ENCODE measurements around the gene ANKRD22.

Gene ANKRD22

GRCh38 chr10:88877298-88877697 is 25.7 kb upstream of the ANKRD22 start:
- no peak overlapping the region for H2AFZ ChIP-seq (ENCODE audit: low read length, unreplicated experiment)
- no peak overlapping the region for H3K4me3 ChIP-seq (ENCODE audit: low read depth, low read length)
- no peak overlapping the region for H3K27ac ChIP-seq (ENCODE audit: low read depth, low read length)
- no peaks in the 10 kb centered on the region for H3K27me3 ChIP-seq (ENCODE audit: insufficient read depth, low read length)
- peaks cover 13% of the 10 kb centered on the region for H3K79me2 ChIP-seq (ENCODE audit: control insufficient read depth, insufficient read depth, low read length, unreplicated experiment)
- H3K36me3 ChIP-seq (ENCODE audit: insufficient read depth, low read length) = no peaks in the 10 kb centered on the region
- peaks cover 10% of the 10 kb centered on the region for H3K4me1 ChIP-seq (ENCODE audit: control insufficient read depth, insufficient read depth, low read length, unreplicated experiment)

GRCh38 chr10:88875081-88875480 is 23.4 kb upstream of the ANKRD22 start:
- Histone ChIP-seq H3K79me2 (ENCODE audit: control insufficient read depth, insufficient read depth, low read length, unreplicated experiment) (no peaks in the 10 kb centered on the region), H3K36me3 (ENCODE audit: insufficient read depth, low read length) (no peaks in the 10 kb centered on the region), H3K4me3 (ENCODE audit: low read depth, low read length) (no peak overlapping the region), H3K27ac (ENCODE audit: low read depth, low read length) (no peak overlapping the region), H2AFZ (ENCODE audit: low read length, unreplicated experiment) (no peak overlapping the region), H3K4me1 (ENCODE audit: control insufficient read depth, insufficient read depth, low read length, unreplicated experiment) (peaks cover 4% of the 10 kb centered on the region), H3K27me3 (ENCODE audit: insufficient read depth, low read length) (no peaks in the 10 kb centered on the region)

GRCh38 chr10:88874281-88874680 is 22.6 kb upstream of the ANKRD22 start:
- no peaks in the 10 kb centered on the region for H3K27me3 ChIP-seq (ENCODE audit: insufficient read depth, low read length)
- H3K4me1 ChIP-seq (ENCODE audit: control insufficient read depth, insufficient read depth, low read length, unreplicated experiment) = no peaks in the 10 kb centered on the region
- H3K4me3 ChIP-seq (ENCODE audit: low read depth, low read length) = no peak overlapping the region
- no peak overlapping the region for H2AFZ ChIP-seq (ENCODE audit: low read length, unreplicated experiment)
- H3K36me3 ChIP-seq (ENCODE audit: insufficient read depth, low read length) = no peaks in the 10 kb centered on the region
- no peak overlapping the region for H3K27ac ChIP-seq (ENCODE audit: low read depth, low read length)
- H3K79me2 ChIP-seq (ENCODE audit: control insufficient read depth, insufficient read depth, low read length, unreplicated experiment) = no peaks in the 10 kb centered on the region

- Histone ChIP-seq H3K4me3 (ENCODE audit: low read depth, low read length) (no peak overlapping the region), H3K36me3 (ENCODE audit: insufficient read depth, low read length) (no peaks in the 10 kb centered on the region), H3K4me1 (ENCODE audit: control insufficient read depth, insufficient read depth, low read length, unreplicated experiment) (no peaks in the 10 kb centered on the region), H3K27me3 (ENCODE audit: insufficient read depth, low read length) (no peaks in the 10 kb centered on the region), H3K27ac (ENCODE audit: low read depth, low read length) (no peak overlapping the region), H3K79me2 (ENCODE audit: control insufficient read depth, insufficient read depth, low read length, unreplicated experiment) (no peaks in the 10 kb centered on the region), H2AFZ (ENCODE audit: low read length, unreplicated experiment) (no peak overlapping the region)
Measured at GRCh38 chr10:88873757-88874156, 22.1 kb upstream of the ANKRD22 start.

DNA sequence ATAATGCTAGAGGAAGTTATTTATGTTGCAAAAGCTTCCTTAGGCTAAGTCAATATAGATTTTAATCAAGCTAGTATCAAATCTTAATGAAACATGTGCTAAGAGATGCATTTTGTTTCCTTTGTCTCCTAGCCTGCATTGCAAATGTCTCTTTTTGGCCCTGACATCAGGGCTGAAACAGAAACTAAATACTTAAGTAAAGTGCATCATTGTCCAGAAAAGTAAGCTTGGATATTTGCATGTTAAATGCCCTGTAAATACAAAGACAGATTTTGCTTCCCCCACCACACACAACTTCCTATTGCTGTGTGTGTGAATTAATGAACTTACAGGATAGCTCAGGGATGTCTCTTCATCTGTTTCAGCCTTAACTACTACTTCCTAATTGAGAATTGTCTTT is 18.4 kb upstream of the ANKRD22 start:
- H3K36me3 ChIP-seq (ENCODE audit: insufficient read depth, low read length) = no peaks in the 10 kb centered on the region
- no peak overlapping the region for H3K27ac ChIP-seq (ENCODE audit: low read depth, low read length)
- no peak overlapping the region for H3K4me3 ChIP-seq (ENCODE audit: low read depth, low read length)
- no peak overlapping the region for H2AFZ ChIP-seq (ENCODE audit: low read length, unreplicated experiment)
- no peaks in the 10 kb centered on the region for H3K4me1 ChIP-seq (ENCODE audit: control insufficient read depth, insufficient read depth, low read length, unreplicated experiment)
- no peaks in the 10 kb centered on the region for H3K27me3 ChIP-seq (ENCODE audit: insufficient read depth, low read length)
- no peaks in the 10 kb centered on the region for H3K79me2 ChIP-seq (ENCODE audit: control insufficient read depth, insufficient read depth, low read length, unreplicated experiment)

- Histone ChIP-seq H3K27me3 (ENCODE audit: insufficient read depth, low read length) (no peaks in the 10 kb centered on the region), H3K36me3 (ENCODE audit: insufficient read depth, low read length) (no peaks in the 10 kb centered on the region), H3K79me2 (ENCODE audit: control insufficient read depth, insufficient read depth, low read length, unreplicated experiment) (no peaks in the 10 kb centered on the region), H3K4me1 (ENCODE audit: control insufficient read depth, insufficient read depth, low read length, unreplicated experiment) (no peaks in the 10 kb centered on the region), H2AFZ (ENCODE audit: low read length, unreplicated experiment) (no peak overlapping the region), H3K27ac (ENCODE audit: low read depth, low read length) (no peak overlapping the region), H3K4me3 (ENCODE audit: low read depth, low read length) (no peak overlapping the region)
Measured at GRCh38 chr10:88866454-88866853, 14.8 kb upstream of the ANKRD22 start.

GRCh38 chr10:88865281-88865876 is 13.7 kb upstream of the ANKRD22 start:
- no peaks in the 10 kb centered on the region for H3K36me3 ChIP-seq (ENCODE audit: insufficient read depth, low read length)
- no peak overlapping the region for H2AFZ ChIP-seq (ENCODE audit: low read length, unreplicated experiment)
- no peaks in the 10 kb centered on the region for H3K27me3 ChIP-seq (ENCODE audit: insufficient read depth, low read length)
- H3K27ac ChIP-seq (ENCODE audit: low read depth, low read length) = no peak overlapping the region
- no peak overlapping the region for H3K4me3 ChIP-seq (ENCODE audit: low read depth, low read length)
- H3K4me1 ChIP-seq (ENCODE audit: control insufficient read depth, insufficient read depth, low read length, unreplicated experiment) = no peaks in the 10 kb centered on the region
- no peaks in the 10 kb centered on the region for H3K79me2 ChIP-seq (ENCODE audit: control insufficient read depth, insufficient read depth, low read length, unreplicated experiment)

DNA sequence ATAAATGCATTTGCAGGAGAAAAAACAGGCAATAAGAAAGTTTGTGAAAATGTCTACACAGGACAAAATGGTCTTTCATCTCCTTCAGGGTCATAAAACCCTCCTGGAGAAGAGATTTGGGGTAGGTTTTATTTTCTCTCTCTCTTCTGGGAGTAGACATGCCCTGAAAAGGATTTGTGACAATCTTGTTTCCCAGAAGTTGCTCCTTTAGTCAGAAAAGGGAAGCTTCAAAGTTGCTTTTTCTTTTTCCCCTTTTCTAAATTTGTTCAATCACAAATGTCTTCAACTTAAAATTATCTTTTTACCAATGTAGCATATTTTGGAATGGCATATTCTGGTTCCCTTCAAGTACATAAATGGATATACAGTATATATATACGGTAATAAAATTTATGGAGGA is 9.4 kb upstream of the ANKRD22 start:
- H3K27me3 ChIP-seq (ENCODE audit: insufficient read depth, low read length) = no peaks in the 10 kb centered on the region
- H3K4me1 ChIP-seq (ENCODE audit: control insufficient read depth, insufficient read depth, low read length, unreplicated experiment) = no peaks in the 10 kb centered on the region
- H3K27ac ChIP-seq (ENCODE audit: low read depth, low read length) = no peak overlapping the region
- H3K79me2 ChIP-seq (ENCODE audit: control insufficient read depth, insufficient read depth, low read length, unreplicated experiment) = no peaks in the 10 kb centered on the region
- H3K36me3 ChIP-seq (ENCODE audit: insufficient read depth, low read length) = no peaks in the 10 kb centered on the region
- H2AFZ ChIP-seq (ENCODE audit: low read length, unreplicated experiment) = no peak overlapping the region
- H3K4me3 ChIP-seq (ENCODE audit: low read depth, low read length) = no peak overlapping the region

- H3K4me1 ChIP-seq (ENCODE audit: control insufficient read depth, insufficient read depth, low read length, unreplicated experiment) = no peaks in the 10 kb centered on the region
- no peaks in the 10 kb centered on the region for H3K79me2 ChIP-seq (ENCODE audit: control insufficient read depth, insufficient read depth, low read length, unreplicated experiment)
- no peak overlapping the region for H3K27ac ChIP-seq (ENCODE audit: low read depth, low read length)
- no peak overlapping the region for H2AFZ ChIP-seq (ENCODE audit: low read length, unreplicated experiment)
- no peak overlapping the region for H3K4me3 ChIP-seq (ENCODE audit: low read depth, low read length)
- no peaks in the 10 kb centered on the region for H3K36me3 ChIP-seq (ENCODE audit: insufficient read depth, low read length)
- no peaks in the 10 kb centered on the region for H3K27me3 ChIP-seq (ENCODE audit: insufficient read depth, low read length)
Measured at GRCh38 chr10:88858491-88858890, 6.8 kb upstream of the ANKRD22 start.

GRCh38 chr10:88857831-88858230 is 6.2 kb upstream of the ANKRD22 start:
- H3K27me3 ChIP-seq (ENCODE audit: insufficient read depth, low read length) = no peaks in the 10 kb centered on the region
- H3K27ac ChIP-seq (ENCODE audit: low read depth, low read length) = no peak overlapping the region
- H2AFZ ChIP-seq (ENCODE audit: low read length, unreplicated experiment) = no peak overlapping the region
- no peak overlapping the region for H3K4me3 ChIP-seq (ENCODE audit: low read depth, low read length)
- no peaks in the 10 kb centered on the region for H3K79me2 ChIP-seq (ENCODE audit: control insufficient read depth, insufficient read depth, low read length, unreplicated experiment)
- H3K4me1 ChIP-seq (ENCODE audit: control insufficient read depth, insufficient read depth, low read length, unreplicated experiment) = no peaks in the 10 kb centered on the region
- no peaks in the 10 kb centered on the region for H3K36me3 ChIP-seq (ENCODE audit: insufficient read depth, low read length)

- no peaks in the 10 kb centered on the region for H3K79me2 ChIP-seq (ENCODE audit: control insufficient read depth, insufficient read depth, low read length, unreplicated experiment)
- no peak overlapping the region for H2AFZ ChIP-seq (ENCODE audit: low read length, unreplicated experiment)
- H3K27ac ChIP-seq (ENCODE audit: low read depth, low read length) = no peak overlapping the region
- no peaks in the 10 kb centered on the region for H3K36me3 ChIP-seq (ENCODE audit: insufficient read depth, low read length)
- no peak overlapping the region for H3K4me3 ChIP-seq (ENCODE audit: low read depth, low read length)
- H3K4me1 ChIP-seq (ENCODE audit: control insufficient read depth, insufficient read depth, low read length, unreplicated experiment) = peaks cover 2% of the 10 kb centered on the region
- no peaks in the 10 kb centered on the region for H3K27me3 ChIP-seq (ENCODE audit: insufficient read depth, low read length)
Measured at GRCh38 chr10:88854684-88855083, 3.0 kb upstream of the ANKRD22 start.
